ENCODE results near the gene DCST2. TPM values are rescaled to one million over a fixed set of nuclear protein-coding genes. Genes with fewer than 3 reads are reported as not detected.

DCST2 gene
- total RNA-seq, 4 donors from 2014 or later = 0.33 to 4.2 (median 0.50) TPM; not detected in 1

- TF ChIP-seq CTCF (IDR thresholded peaks at IDR 0.05) = no peak
- TF ChIP-seq POLR2A (IDR thresholded peaks at IDR 0.05) = no peak
- WGBS, 2 donors = 26 to 47% methylated on average over 4 of the region's 4 CpGs
- intact Hi-C loops (cut with DNase I) = no loop called here
- Histone ChIP-seq H3K4me1 (peaks cover 20 to 27% of the 10 kb centered on the region in 2 donors), H3K36me3 (no peaks in the 10 kb centered on the region), H3K27ac (no peak overlapping the region), H3K27me3 (no peaks in the 10 kb centered on the region), H3K4me3 (replicated peaks in 1 of 3) (no peak overlapping the region), H3K9me3 (no peaks in the 10 kb centered on the region)
- peak; percentile 75 to 88 for DNase-seq
These were observed 10.7 kb downstream of the DCST2 start for GRCh38 chr1:155022927-155023236.

GRCh38 chr1:155022136-155022926 lies 11.2 kb downstream of the DCST2 start:
- WGBS, 2 donors = 67 to 83% methylated on average over 8 of the region's 8 CpGs
- Histone ChIP-seq H3K36me3 (no peaks in the 10 kb centered on the region), H3K27me3 (no peaks in the 10 kb centered on the region), H3K4me3 (replicated peaks in 1 of 3) (no peak overlapping the region), H3K4me1 (peaks cover 24 to 33% of the 10 kb centered on the region in 2 donors), H3K9me3 (no peaks in the 10 kb centered on the region), H3K27ac (no peak overlapping the region)
- DNase-seq = no peak
- intact Hi-C loops (cut with DNase I) = no loop called here
- no peak for TF ChIP-seq POLR2A (IDR thresholded peaks at IDR 0.05)
- no peak for TF ChIP-seq CTCF (IDR thresholded peaks at IDR 0.05)

GRCh38 chr1:155019377-155020245 lies 14.0 kb downstream of the DCST2 start:
- H3K36me3 ChIP-seq = peaks cover 15 to 16% of the 10 kb centered on the region in 2 donors
- intact Hi-C loops (cut with DNase I) = no loop called here
- peak overlapping the region in 2 of 3 donors; percentile 26 to 89 for H3K27ac ChIP-seq
- no peaks in the 10 kb centered on the region for H3K9me3 ChIP-seq
- H3K4me3 ChIP-seq (replicated peaks in 1 of 3) = no peak overlapping the region
- 70 to 72% methylated on average over 11 of the region's 11 CpGs for whole genome bisulfite sequencing, 2 donors
- H3K4me1 ChIP-seq = peaks cover 30 to 43% of the 10 kb centered on the region in 2 donors
- no peak for DNase-seq
- TF ChIP-seq CTCF (IDR thresholded peaks at IDR 0.05) (no peak), POLR2A (IDR thresholded peaks at IDR 0.05) (no peak)
- H3K27me3 ChIP-seq = no peaks in the 10 kb centered on the region

GRCh38 chr1:155018617-155019348 lies 14.8 kb downstream of the DCST2 start:
- no peak overlapping the region for H3K4me3 ChIP-seq (replicated peaks in 1 of 3)
- peaks cover 30 to 43% of the 10 kb centered on the region in 2 donors for H3K4me1 ChIP-seq
- no peaks in the 10 kb centered on the region for H3K27me3 ChIP-seq
- no peak for TF ChIP-seq POLR2A (IDR thresholded peaks at IDR 0.05)
- no peak for TF ChIP-seq CTCF (IDR thresholded peaks at IDR 0.05)
- DNase-seq = peak; percentile 60 to 70
- intact Hi-C loops (cut with DNase I) = no loop called here
- peaks cover 19 to 22% of the 10 kb centered on the region in 2 donors for H3K36me3 ChIP-seq
- 57 to 66% methylated on average over 8 of the region's 8 CpGs for WGBS, 2 donors
- H3K27ac ChIP-seq = peak overlapping the region; percentile 2 to 89 (median 81)
- no peaks in the 10 kb centered on the region for H3K9me3 ChIP-seq
